Osteocyte (in vitro differentiated cells): ENCODE measurements around the gene LRRC2. TPM values are rescaled to one million over a fixed set of nuclear protein-coding genes. Genes with fewer than 3 reads are reported as not detected.

Experiments
- DNase-seq: peaks from one replicate; pipeline ENCODE4 v3.0.0; 2021; ENCODE audit warnings: mixed read lengths; ENCODE audit not compliant: unreplicated experiment; ENCODE audit errors: extremely low spot score
- H3K27ac Mint-ChIP-seq: one replicate; pipeline ENCODE4 v1.8.0; 2021; ENCODE audit warnings: mild to moderate bottlenecking, mixed read lengths; ENCODE audit not compliant: unreplicated experiment
- H3K27me3 Mint-ChIP-seq: one replicate; pipeline ENCODE4 v1.8.0; 2021; ENCODE audit warnings: mixed read lengths; ENCODE audit not compliant: unreplicated experiment
- H3K36me3 Mint-ChIP-seq: one replicate; pipeline ENCODE4 v1.8.0; 2021; ENCODE audit warnings: mixed read lengths; ENCODE audit not compliant: unreplicated experiment
- H3K4me1 Mint-ChIP-seq: one replicate; pipeline ENCODE4 v1.8.0; 2021; ENCODE audit warnings: mixed read lengths; ENCODE audit not compliant: unreplicated experiment
- H3K4me3 Mint-ChIP-seq: one replicate; pipeline ENCODE4 v1.8.0; 2021; ENCODE audit warnings: mild to moderate bottlenecking, moderate library complexity, mixed read lengths; ENCODE audit not compliant: unreplicated experiment
- H3K9me3 Mint-ChIP-seq: one replicate; pipeline ENCODE4 v1.8.0; 2021; ENCODE audit warnings: mixed read lengths; ENCODE audit not compliant: unreplicated experiment
- total RNA-seq: library from RNA; stranded (reverse); gene quantifications from 2 replicates; pipeline ENCODE4 v1.2.1, GENCODE V29; 2021
- TF ChIP-seq, protein P1 (sequence below): fragments of 200-600 bp; sonication (generic); IDR thresholded peaks from 2 replicates; pipeline ENCODE4 v1.5.0; 2021; ENCODE audit warnings: antibody characterized with exemption, mild to moderate bottlenecking, moderate library complexity

Gene LRRC2
- total RNA-seq, 1 donor from 2014 or later = 1.5 TPM

DNA sequence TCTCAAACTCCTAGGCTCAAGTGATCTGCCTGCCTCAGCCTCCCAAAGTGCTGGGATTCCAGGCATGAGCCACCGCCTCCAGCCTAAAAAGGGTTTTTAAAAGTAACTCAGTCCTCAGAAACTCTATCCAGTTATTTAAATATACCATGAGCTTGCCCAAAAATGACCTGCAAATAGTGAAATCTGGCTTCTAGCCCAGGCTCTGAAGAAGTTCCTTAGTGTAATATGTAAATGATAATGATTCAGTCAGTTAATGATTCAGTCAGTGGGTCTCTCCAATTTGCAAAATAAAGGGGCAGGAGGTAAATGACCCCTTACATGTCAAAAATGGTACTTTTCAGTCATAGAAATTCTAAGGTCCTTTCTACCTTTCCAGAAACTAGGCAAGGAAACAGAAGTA, 28.8 kb downstream of the LRRC2 start:
- no peak overlapping the region for H3K4me3 Mint-ChIP-seq
- H3K27me3 Mint-ChIP-seq = no peaks in the 10 kb centered on the region
- H3K36me3 Mint-ChIP-seq = no peaks in the 10 kb centered on the region
- TF ChIP-seq, protein P1, sequence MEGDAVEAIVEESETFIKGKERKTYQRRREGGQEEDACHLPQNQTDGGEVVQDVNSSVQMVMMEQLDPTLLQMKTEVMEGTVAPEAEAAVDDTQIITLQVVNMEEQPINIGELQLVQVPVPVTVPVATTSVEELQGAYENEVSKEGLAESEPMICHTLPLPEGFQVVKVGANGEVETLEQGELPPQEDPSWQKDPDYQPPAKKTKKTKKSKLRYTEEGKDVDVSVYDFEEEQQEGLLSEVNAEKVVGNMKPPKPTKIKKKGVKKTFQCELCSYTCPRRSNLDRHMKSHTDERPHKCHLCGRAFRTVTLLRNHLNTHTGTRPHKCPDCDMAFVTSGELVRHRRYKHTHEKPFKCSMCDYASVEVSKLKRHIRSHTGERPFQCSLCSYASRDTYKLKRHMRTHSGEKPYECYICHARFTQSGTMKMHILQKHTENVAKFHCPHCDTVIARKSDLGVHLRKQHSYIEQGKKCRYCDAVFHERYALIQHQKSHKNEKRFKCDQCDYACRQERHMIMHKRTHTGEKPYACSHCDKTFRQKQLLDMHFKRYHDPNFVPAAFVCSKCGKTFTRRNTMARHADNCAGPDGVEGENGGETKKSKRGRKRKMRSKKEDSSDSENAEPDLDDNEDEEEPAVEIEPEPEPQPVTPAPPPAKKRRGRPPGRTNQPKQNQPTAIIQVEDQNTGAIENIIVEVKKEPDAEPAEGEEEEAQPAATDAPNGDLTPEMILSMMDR = no peak
- no peaks in the 10 kb centered on the region for H3K9me3 Mint-ChIP-seq
- no peak for DNase-seq
- H3K27ac Mint-ChIP-seq = no peak overlapping the region
- peaks cover 9% of the 10 kb centered on the region for H3K4me1 Mint-ChIP-seq

DNA sequence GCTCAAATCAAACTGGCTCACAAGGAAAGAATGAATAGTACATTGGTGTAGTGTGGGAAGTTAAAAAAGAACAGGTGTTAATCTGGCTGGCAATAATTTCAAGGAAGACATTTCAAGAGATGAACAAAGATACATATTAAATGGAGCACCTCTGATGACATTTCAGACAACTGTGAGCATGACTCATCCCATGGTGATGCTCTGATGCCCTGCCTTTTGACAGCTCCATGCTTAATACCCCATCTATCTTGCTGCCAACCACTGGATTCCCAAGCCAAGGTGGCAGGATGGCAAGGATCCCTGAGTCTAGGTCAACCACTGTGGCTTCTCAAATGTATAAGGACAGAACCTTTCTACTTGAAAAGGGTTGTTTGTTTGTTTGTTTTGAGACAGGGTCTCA, 29.3 kb downstream of the LRRC2 start:
- peaks cover 7% of the 10 kb centered on the region for H3K4me1 Mint-ChIP-seq
- no peak for DNase-seq
- H3K4me3 Mint-ChIP-seq = no peak overlapping the region
- TF ChIP-seq, protein P1 = no peak
- H3K27me3 Mint-ChIP-seq = no peaks in the 10 kb centered on the region
- H3K36me3 Mint-ChIP-seq = no peaks in the 10 kb centered on the region
- H3K9me3 Mint-ChIP-seq = no peaks in the 10 kb centered on the region
- no peak overlapping the region for H3K27ac Mint-ChIP-seq

DNA sequence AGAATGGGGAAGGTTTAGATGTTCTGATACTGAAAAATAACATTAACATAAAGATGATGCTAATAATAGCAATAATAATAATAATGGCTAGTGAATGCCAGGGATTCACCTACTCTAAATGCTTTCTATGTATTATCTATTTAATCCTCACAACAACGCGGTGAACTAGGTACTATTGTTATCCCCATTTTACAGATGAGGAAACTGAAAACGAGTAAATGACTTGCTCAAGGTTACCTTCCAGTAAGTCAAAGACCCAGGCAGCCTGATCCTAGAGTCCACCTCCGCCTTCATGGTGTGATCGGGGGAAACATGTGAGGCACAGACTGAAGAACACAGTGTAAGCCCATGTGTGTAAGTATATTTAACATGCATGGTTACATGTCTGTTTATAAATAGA, 30.4 kb downstream of the LRRC2 start:
- Mint-ChIP-seq H3K9me3 (no peaks in the 10 kb centered on the region), H3K4me3 (no peak overlapping the region), H3K36me3 (no peaks in the 10 kb centered on the region), H3K4me1 (peaks cover 7% of the 10 kb centered on the region), H3K27ac (no peak overlapping the region), H3K27me3 (no peaks in the 10 kb centered on the region)
- DNase-seq = no peak
- TF ChIP-seq, protein P1 = no peak

DNA sequence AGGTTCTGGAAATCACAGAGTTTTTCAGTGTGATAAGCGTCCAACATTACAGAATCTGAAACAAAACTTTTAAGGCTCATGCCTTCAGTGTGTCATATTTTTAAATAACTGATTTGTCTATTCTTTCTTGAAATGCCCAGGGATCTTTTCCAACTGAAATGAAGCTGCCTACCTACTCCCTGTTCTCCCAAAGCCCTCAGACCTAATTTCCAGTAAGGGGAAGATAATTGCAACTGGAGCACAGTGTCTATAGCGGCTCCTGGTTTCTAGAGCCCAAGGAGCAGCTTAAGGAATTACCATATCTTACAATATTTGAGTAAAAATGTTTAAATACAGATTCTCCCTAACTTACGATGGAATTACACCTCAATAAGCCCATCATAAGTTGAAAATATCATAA, 33.0 kb downstream of the LRRC2 start:
- no peaks in the 10 kb centered on the region for H3K36me3 Mint-ChIP-seq
- no peaks in the 10 kb centered on the region for H3K27me3 Mint-ChIP-seq

DNA sequence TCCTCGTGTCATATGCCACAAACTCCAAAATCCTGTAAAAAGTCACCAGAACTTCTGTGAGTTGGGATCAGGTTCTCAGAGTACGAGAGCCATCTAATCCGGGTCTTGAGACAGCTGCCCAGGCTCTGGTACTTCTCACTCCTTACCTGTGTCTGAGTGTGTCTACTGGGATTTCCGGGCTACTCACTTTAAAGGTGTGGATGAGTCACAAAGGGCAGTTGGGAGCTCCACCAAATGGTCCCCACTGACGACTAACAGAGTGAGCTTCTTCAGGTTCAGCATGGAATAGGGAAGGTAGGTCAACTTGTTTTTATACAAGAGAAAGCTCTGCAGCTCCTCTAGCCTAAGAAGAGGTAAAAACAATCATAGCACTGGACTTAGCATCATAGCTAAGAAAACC, 38.9 kb downstream of the LRRC2 start:
- H3K4me1 Mint-ChIP-seq = no peaks in the 10 kb centered on the region
- H3K36me3 Mint-ChIP-seq = no peaks in the 10 kb centered on the region
- H3K27ac Mint-ChIP-seq = no peak overlapping the region
- H3K9me3 Mint-ChIP-seq = no peaks in the 10 kb centered on the region
- H3K27me3 Mint-ChIP-seq = no peaks in the 10 kb centered on the region
- TF ChIP-seq, protein P1 = no peak
- DNase-seq = no peak
- H3K4me3 Mint-ChIP-seq = no peak overlapping the region

More for the DNA sequence above, 33.0 kb downstream of the LRRC2 start:
- H3K4me3 Mint-ChIP-seq = no peak overlapping the region
- no peaks in the 10 kb centered on the region for H3K4me1 Mint-ChIP-seq
- no peak overlapping the region for H3K27ac Mint-ChIP-seq
- TF ChIP-seq, protein P1 = no peak
- no peak for DNase-seq
- no peaks in the 10 kb centered on the region for H3K9me3 Mint-ChIP-seq
